Chondrocyte (in vitro differentiated cells): Measurements from ENCODE around the gene ATF6B. TPM values are rescaled to one million over a fixed set of nuclear protein-coding genes. Genes with fewer than 3 reads are reported as not detected.
A peak's percentile ranks its signal among the peaks of the same experiment; 100 is the strongest.

ENCODE experiments used
- DNase-seq: peaks from one replicate; pipeline ENCODE4 v3.0.0; 2021; ENCODE audit warnings: mixed read lengths, low spot score
- H3K27ac Mint-ChIP-seq: one replicate; pipeline ENCODE4 v1.8.0; 2021; ENCODE audit warnings: mild to moderate bottlenecking, moderate library complexity, mixed read lengths; ENCODE audit not compliant: unreplicated experiment
- H3K27me3 Mint-ChIP-seq: 2 replicates; pipeline ENCODE4 v1.8.0; 2021; ENCODE audit warnings: low read depth, mixed read lengths
- H3K36me3 Mint-ChIP-seq: 2 replicates; pipeline ENCODE4 v1.8.0; 2021; ENCODE audit warnings: low read depth, mixed read lengths
- H3K4me1 Mint-ChIP-seq: 2 replicates; pipeline ENCODE4 v1.8.0; 2021; ENCODE audit warnings: low read depth, mild to moderate bottlenecking, mixed read lengths
- H3K4me3 Mint-ChIP-seq: one replicate; pipeline ENCODE4 v1.8.0; 2021; ENCODE audit warnings: mild to moderate bottlenecking, moderate library complexity, mixed read lengths; ENCODE audit not compliant: unreplicated experiment
- H3K9me3 Mint-ChIP-seq: 2 replicates; pipeline ENCODE4 v1.8.0; 2021; ENCODE audit warnings: low read depth, mixed read lengths
- CTCF ChIP-seq: fragments of 200-600 bp; sonication (generic); IDR thresholded peaks from 2 replicates; pipeline ENCODE4 v1.5.0; 2021; ENCODE audit warnings: antibody characterized with exemption, mild to moderate bottlenecking, moderate library complexity
- total RNA-seq: library from RNA; stranded (reverse); gene quantifications from 3 replicates; pipeline ENCODE4 v1.2.1, GENCODE V29; 2021

The ATF6B gene
- total RNA-seq, 1 donor from 2014 or later = 68.0 TPM

- H3K27me3 Mint-ChIP-seq = no peaks in the 10 kb centered on the region
- peaks cover 4% of the 10 kb centered on the region for H3K4me1 Mint-ChIP-seq
- peaks cover 19% of the 10 kb centered on the region for H3K36me3 Mint-ChIP-seq
- H3K4me3 Mint-ChIP-seq = no peak within 1 kb of the TSS
- no peaks in the 10 kb centered on the region for H3K9me3 Mint-ChIP-seq
- TF ChIP-seq CTCF = no peak
- DNase-seq = peak; percentile 26
- H3K27ac Mint-ChIP-seq = peak within 1 kb of the TSS; percentile 59
Measured at GRCh38 chr6:32164295-32164694, 36.2 kb upstream of the ATF6B start, which contains the start of gene EGFL8. TSS of gene EGFL8 (plus strand) at chr6:32164595. CDS start at chr6:32166166, 1,571 bp downstream.

- Mint-ChIP-seq H3K9me3 (no peaks in the 10 kb centered on the region), H3K4me3 (no peak overlapping the region), H3K27ac (peak overlapping the region; percentile 59), H3K27me3 (no peaks in the 10 kb centered on the region), H3K4me1 (peaks cover under 1% of the 10 kb centered on the region), H3K36me3 (peaks cover 16% of the 10 kb centered on the region)
- peak; percentile 35 for DNase-seq
- no peak for TF ChIP-seq CTCF
Measured at GRCh38 chr6:32163559-32164258, 35.7 kb upstream of the ATF6B start.

- DNase-seq = no peak
- H3K27me3 Mint-ChIP-seq = no peaks in the 10 kb centered on the region
- no peak overlapping the region for H3K4me3 Mint-ChIP-seq
- TF ChIP-seq CTCF = no peak
- no peaks in the 10 kb centered on the region for H3K9me3 Mint-ChIP-seq
- H3K36me3 Mint-ChIP-seq = peaks cover 19% of the 10 kb centered on the region
- no peak overlapping the region for H3K27ac Mint-ChIP-seq
- H3K4me1 Mint-ChIP-seq = peaks cover 17% of the 10 kb centered on the region
Measured at GRCh38 chr6:32158052-32158451, 30.0 kb upstream of the ATF6B start.

GRCh38 chr6:32156891-32157290, 28.8 kb upstream of the ATF6B start:
- TF ChIP-seq CTCF = no peak
- no peak for DNase-seq
- Mint-ChIP-seq H3K27me3 (no peaks in the 10 kb centered on the region), H3K36me3 (peaks cover 16% of the 10 kb centered on the region), H3K27ac (no peak overlapping the region), H3K9me3 (no peaks in the 10 kb centered on the region), H3K4me1 (peaks cover 29% of the 10 kb centered on the region), H3K4me3 (no peak overlapping the region)

GRCh38 chr6:32154514-32155161, 26.6 kb upstream of the ATF6B start:
- peak; percentile 82 for TF ChIP-seq CTCF
- Mint-ChIP-seq H3K27me3 (no peaks in the 10 kb centered on the region), H3K27ac (peak overlapping the region; percentile 99), H3K4me3 (peak overlapping the region; percentile 99), H3K9me3 (no peaks in the 10 kb centered on the region), H3K36me3 (peaks cover 16% of the 10 kb centered on the region), H3K4me1 (peaks cover 33% of the 10 kb centered on the region)
- no peak for DNase-seq
